ENCODE data around the gene GAL3ST1.

- TF ChIP-seq, protein P1, sequence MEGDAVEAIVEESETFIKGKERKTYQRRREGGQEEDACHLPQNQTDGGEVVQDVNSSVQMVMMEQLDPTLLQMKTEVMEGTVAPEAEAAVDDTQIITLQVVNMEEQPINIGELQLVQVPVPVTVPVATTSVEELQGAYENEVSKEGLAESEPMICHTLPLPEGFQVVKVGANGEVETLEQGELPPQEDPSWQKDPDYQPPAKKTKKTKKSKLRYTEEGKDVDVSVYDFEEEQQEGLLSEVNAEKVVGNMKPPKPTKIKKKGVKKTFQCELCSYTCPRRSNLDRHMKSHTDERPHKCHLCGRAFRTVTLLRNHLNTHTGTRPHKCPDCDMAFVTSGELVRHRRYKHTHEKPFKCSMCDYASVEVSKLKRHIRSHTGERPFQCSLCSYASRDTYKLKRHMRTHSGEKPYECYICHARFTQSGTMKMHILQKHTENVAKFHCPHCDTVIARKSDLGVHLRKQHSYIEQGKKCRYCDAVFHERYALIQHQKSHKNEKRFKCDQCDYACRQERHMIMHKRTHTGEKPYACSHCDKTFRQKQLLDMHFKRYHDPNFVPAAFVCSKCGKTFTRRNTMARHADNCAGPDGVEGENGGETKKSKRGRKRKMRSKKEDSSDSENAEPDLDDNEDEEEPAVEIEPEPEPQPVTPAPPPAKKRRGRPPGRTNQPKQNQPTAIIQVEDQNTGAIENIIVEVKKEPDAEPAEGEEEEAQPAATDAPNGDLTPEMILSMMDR (conservative IDR thresholded peaks at IDR 0.05; ENCODE audit: low read length) = no peak
- TF ChIP-seq EZH2phosphoT487 (IDR thresholded peaks at IDR 0.05; ENCODE audit: borderline replicate concordance, low read depth, low read length) = no peak
Measured at GRCh38 chr22:30521368-30522156, 52.9 kb downstream of the GAL3ST1 start.
